ENCODE measurements around the gene RRM2. TPM values are rescaled to one million over a fixed set of nuclear protein-coding genes. Genes with fewer than 3 reads are reported as not detected.

Gene RRM2
- total RNA-seq, 6 donors from 2014 or later, result 2.1 to 12.9 (median 3.2) TPM

DNA sequence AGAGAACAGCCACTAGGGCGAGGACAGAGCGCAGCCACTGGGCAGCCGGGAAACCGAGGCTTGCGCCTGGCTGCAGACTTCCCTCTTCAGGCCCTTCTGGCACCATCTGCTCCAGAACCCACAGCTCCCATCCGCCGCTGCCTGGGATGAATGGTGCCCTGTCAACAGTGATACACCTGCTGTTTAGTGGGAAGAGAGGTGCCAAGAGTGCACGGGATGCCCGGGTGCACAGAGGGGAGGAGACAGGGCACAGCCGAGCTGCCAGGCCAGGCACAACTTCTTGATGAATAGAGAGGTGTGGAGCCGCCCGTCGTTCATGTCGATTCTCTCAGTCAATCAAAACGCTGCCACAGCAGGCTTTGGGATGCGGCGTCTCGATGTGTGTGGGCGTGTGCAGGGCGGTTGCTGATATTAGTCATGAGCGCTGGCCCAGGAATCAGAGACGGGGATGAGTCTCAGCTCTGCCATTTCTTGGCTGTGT, 39.5 kb downstream of the RRM2 start:
- no peaks in the 10 kb centered on the region for H3K27me3 ChIP-seq
- whole genome bisulfite sequencing, 2 donors, result 91 to 93% methylated on average over 19 to 22 of the region's 22 CpGs
- no peak overlapping the region for H3K27ac ChIP-seq
- H3K4me3 ChIP-seq, result no peak overlapping the region
- DNase-seq (no peak), ATAC-seq (ENCODE audit: low FRiP score in 2 of 2) (peak in 1 of 2 donors; percentile 67)
- H3K9me3 ChIP-seq, result no peaks in the 10 kb centered on the region
- TF ChIP-seq POLR2A (IDR thresholded peaks at IDR 0.05), result no peak
- TF ChIP-seq CTCF (IDR thresholded peaks at IDR 0.05), result no peak
- TF ChIP-seq POLR2AphosphoS5 (IDR thresholded peaks at IDR 0.05), result no peak
- TF ChIP-seq EP300 (IDR thresholded peaks at IDR 0.05), result no peak
- H3K36me3 ChIP-seq, result no peaks in the 10 kb centered on the region
- H3K4me1 ChIP-seq, result no peaks in the 10 kb centered on the region

DNA sequence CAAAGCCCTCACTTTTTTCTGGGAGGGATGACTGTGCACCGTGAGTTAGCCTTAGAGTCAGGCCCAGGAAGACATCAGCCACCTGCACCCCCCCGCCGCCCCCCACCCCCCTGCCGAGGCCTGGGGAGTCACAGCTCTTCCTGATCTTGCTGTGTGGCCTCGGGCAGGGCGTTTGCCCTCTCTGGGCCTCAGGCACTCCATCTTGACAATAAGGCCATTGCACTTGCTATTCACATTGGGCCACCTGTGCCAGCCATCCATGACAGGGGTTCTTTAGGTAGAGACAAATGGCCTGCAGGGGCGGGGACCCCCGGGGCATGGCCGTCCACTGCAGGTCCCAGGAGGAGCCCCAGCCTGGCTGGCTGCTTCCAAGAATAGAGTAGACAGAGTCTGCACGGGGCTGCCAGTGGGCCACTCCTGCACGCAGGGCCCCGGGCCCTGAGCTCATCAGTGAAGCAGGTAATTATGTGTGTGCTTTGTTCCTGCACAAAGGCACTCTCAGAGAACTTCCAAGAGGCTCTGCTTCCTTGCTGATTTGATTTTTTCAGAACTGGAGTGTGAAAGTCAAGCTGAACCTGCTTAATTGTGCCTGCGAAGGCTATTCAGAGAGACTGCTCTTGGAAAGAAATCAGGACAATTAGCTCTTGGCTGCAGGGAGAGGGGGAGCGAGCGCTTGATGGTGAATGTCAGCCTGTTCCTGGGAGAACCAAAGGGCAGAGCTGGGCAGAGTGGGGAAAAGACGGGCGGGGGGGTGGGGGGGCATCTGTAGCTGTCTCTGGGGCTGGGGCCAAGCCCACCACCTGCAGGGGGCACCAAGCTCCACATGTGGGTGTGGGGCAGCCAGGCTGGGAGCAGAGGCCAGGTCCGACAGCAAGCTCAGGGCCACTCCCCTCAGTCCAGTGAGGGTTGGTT, 40.3 kb downstream of the RRM2 start:
- Histone ChIP-seq H3K27me3 (no peaks in the 10 kb centered on the region), H3K27ac (no peak overlapping the region), H3K9me3 (no peaks in the 10 kb centered on the region), H3K36me3 (no peaks in the 10 kb centered on the region), H3K4me1 (no peaks in the 10 kb centered on the region), H3K4me3 (no peak overlapping the region)
- DNase-seq (no peak), ATAC-seq (ENCODE audit: low FRiP score in 2 of 2) (no peak)
- 73 to 77% methylated on average over 7 to 18 of the region's 18 CpGs for WGBS, 2 donors
- no peak for TF ChIP-seq CTCF (IDR thresholded peaks at IDR 0.05)
- TF ChIP-seq EP300 (IDR thresholded peaks at IDR 0.05), result no peak
- no peak for TF ChIP-seq POLR2A (IDR thresholded peaks at IDR 0.05)
- no peak for TF ChIP-seq POLR2AphosphoS5 (IDR thresholded peaks at IDR 0.05)

GRCh38 chr2:10163498-10164486, 41.3 kb downstream of the RRM2 start:
- H3K36me3 ChIP-seq, result no peaks in the 10 kb centered on the region
- TF ChIP-seq CTCF (IDR thresholded peaks at IDR 0.05) (no peak), POLR2A (IDR thresholded peaks at IDR 0.05) (no peak), EP300 (IDR thresholded peaks at IDR 0.05) (no peak), POLR2AphosphoS5 (IDR thresholded peaks at IDR 0.05) (no peak)
- no peaks in the 10 kb centered on the region for H3K4me1 ChIP-seq
- H3K27me3 ChIP-seq, result no peaks in the 10 kb centered on the region
- DNase-seq, result no peak
- ATAC-seq (ENCODE audit: low FRiP score in 2 of 2), result no peak
- H3K9me3 ChIP-seq, result no peaks in the 10 kb centered on the region
- H3K4me3 ChIP-seq, result no peak overlapping the region
- H3K27ac ChIP-seq, result no peak overlapping the region
- WGBS, 2 donors, result 84 to 89% methylated on average over 18 of the region's 18 CpGs

GRCh38 chr2:10164601-10165000, 42.1 kb downstream of the RRM2 start:
- WGBS, 2 donors, result 91 to 98% methylated on average over 6 to 8 of the region's 8 CpGs
- no peaks in the 10 kb centered on the region for H3K4me1 ChIP-seq
- TF ChIP-seq EP300 (IDR thresholded peaks at IDR 0.05), result no peak
- TF ChIP-seq CTCF (IDR thresholded peaks at IDR 0.05), result no peak
- no peak for TF ChIP-seq POLR2AphosphoS5 (IDR thresholded peaks at IDR 0.05)
- TF ChIP-seq POLR2A (IDR thresholded peaks at IDR 0.05), result no peak
- H3K9me3 ChIP-seq, result no peaks in the 10 kb centered on the region
- DNase-seq, result no peak
- no peaks in the 10 kb centered on the region for H3K27me3 ChIP-seq
- no peak overlapping the region for H3K4me3 ChIP-seq
- no peak for ATAC-seq (ENCODE audit: low FRiP score in 2 of 2)
- no peaks in the 10 kb centered on the region for H3K36me3 ChIP-seq
- H3K27ac ChIP-seq, result no peak overlapping the region

Data from upper lobe of left lung (tissue), 6 donors.